ENCODE measurements around the gene STBD1. TPM values are rescaled to one million over a fixed set of nuclear protein-coding genes. Genes with fewer than 3 reads are reported as not detected.

Gene STBD1
- total and polyA plus RNA-seq, 2 experiments from 2014 or later = 2.0 to 2.6 TPM

DNA sequence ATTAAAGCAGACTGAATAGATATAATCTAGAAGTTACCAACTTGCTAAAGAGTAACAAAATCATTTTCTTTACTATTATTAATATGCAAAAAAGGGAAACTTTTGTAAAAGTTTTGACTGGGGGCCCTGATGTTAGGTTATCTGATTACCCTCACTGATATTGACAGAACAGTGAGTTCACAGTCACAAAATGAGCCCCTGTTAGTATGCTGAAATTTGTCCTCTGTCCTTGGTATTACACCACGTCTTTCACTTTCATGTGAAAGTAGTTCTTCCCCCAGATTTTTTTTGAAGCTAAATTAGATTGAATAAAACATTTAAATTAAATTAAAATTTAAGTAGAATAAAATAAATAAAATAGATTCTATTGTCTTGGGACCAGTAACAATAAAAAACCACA lies 5.9 kb downstream of the STBD1 start:
- H3K27ac Mint-ChIP-seq = no peak overlapping the region
- H3K36me3 ChIP-seq (ENCODE audit: insufficient read depth) = no peaks in the 10 kb centered on the region; the same call in 1 of the 2 replicates
- no peak overlapping the region for H3K4me2 ChIP-seq
- peaks cover 12% of the 10 kb centered on the region; the same call in 1 of the 3 replicates for H3K9me3 Mint-ChIP-seq
- H3K9me2 ChIP-seq (ENCODE audit: insufficient read depth) = no peaks in the 10 kb centered on the region
- peaks cover 10% of the 10 kb centered on the region; the same call in 1 of the 2 replicates for H3K27me3 ChIP-seq (ENCODE audit: insufficient read depth)
- H3K4me1 ChIP-seq (ENCODE audit: insufficient read depth) = peaks cover 7% of the 10 kb centered on the region; the same call in 1 of the 2 replicates
- no peaks in the 10 kb centered on the region for H3K79me2 ChIP-seq (replicated peaks; ENCODE audit: insufficient read depth)
- H3K27me3 Mint-ChIP-seq (ENCODE audit: insufficient read depth, low read depth, poor library complexity) = peaks cover 9% of the 10 kb centered on the region
- no peak overlapping the region for H3K4me3 ChIP-seq
- TF ChIP-seq CTCF (conservative IDR thresholded peaks at IDR 0.05; ENCODE audit: low read depth in 2 of 2) = no peak
- no peak for TF ChIP-seq ZNF114 (CRISPR knock-in tag; IDR thresholded peaks at IDR 0.05)
- no peak for TF ChIP-seq CREB1 (CRISPR knock-in tag; IDR thresholded peaks at IDR 0.05; ENCODE audit: low read depth)
- TF ChIP-seq POLR2AphosphoS5 (IDR thresholded peaks at IDR 0.05; ENCODE audit: low read depth) = no peak
- no peak for TF ChIP-seq ZNF331 (CRISPR knock-in tag; IDR thresholded peaks at IDR 0.05; ENCODE audit: low read depth)
- TF ChIP-seq JUNB (IDR thresholded peaks at IDR 0.05; ENCODE audit: unreplicated experiment) = no peak
- TF ChIP-seq ETS1 (IDR thresholded peaks at IDR 0.05) = no peak
- no peak for TF ChIP-seq ZNF462 (CRISPR knock-in tag; IDR thresholded peaks at IDR 0.05)
- no peak for TF ChIP-seq EZH2phosphoT487 (IDR thresholded peaks at IDR 0.05; ENCODE audit: unreplicated experiment)
- no peak for TF ChIP-seq STAT1 (IDR thresholded peaks at IDR 0.05; ENCODE audit: unreplicated experiment)
- TF ChIP-seq NANOG (IDR thresholded peaks at IDR 0.05; ENCODE audit: borderline replicate concordance) = no peak
- TF ChIP-seq, protein P1, sequence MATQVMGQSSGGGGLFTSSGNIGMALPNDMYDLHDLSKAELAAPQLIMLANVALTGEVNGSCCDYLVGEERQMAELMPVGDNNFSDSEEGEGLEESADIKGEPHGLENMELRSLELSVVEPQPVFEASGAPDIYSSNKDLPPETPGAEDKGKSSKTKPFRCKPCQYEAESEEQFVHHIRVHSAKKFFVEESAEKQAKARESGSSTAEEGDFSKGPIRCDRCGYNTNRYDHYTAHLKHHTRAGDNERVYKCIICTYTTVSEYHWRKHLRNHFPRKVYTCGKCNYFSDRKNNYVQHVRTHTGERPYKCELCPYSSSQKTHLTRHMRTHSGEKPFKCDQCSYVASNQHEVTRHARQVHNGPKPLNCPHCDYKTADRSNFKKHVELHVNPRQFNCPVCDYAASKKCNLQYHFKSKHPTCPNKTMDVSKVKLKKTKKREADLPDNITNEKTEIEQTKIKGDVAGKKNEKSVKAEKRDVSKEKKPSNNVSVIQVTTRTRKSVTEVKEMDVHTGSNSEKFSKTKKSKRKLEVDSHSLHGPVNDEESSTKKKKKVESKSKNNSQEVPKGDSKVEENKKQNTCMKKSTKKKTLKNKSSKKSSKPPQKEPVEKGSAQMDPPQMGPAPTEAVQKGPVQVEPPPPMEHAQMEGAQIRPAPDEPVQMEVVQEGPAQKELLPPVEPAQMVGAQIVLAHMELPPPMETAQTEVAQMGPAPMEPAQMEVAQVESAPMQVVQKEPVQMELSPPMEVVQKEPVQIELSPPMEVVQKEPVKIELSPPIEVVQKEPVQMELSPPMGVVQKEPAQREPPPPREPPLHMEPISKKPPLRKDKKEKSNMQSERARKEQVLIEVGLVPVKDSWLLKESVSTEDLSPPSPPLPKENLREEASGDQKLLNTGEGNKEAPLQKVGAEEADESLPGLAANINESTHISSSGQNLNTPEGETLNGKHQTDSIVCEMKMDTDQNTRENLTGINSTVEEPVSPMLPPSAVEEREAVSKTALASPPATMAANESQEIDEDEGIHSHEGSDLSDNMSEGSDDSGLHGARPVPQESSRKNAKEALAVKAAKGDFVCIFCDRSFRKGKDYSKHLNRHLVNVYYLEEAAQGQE (IDR thresholded peaks at IDR 0.05; ENCODE audit: unreplicated experiment) = no peak
- TF ChIP-seq EZH2 (IDR thresholded peaks at IDR 0.05; ENCODE audit: low read depth, unreplicated experiment) = no peak
- H3K4me1 Mint-ChIP-seq = no peaks in the 10 kb centered on the region; the same call in 2 of the 3 replicates
- H3K36me3 Mint-ChIP-seq (ENCODE audit: low read depth) = peaks cover 4% of the 10 kb centered on the region; the same call in 1 of the 3 replicates
- H4K20me1 ChIP-seq (replicated peaks; ENCODE audit: insufficient read depth) = 0 out of 2 replicates have a peak, but pooled peaks cover 4% of the 10 kb centered on the region
- no peak overlapping the region for H3K27ac ChIP-seq (ENCODE audit: low read depth)
- no peaks in the 10 kb centered on the region for H3F3A ChIP-seq (replicated peaks; ENCODE audit: low read depth)
- ATAC-seq = no peak
- no peak for DNase-seq (ENCODE audit: low spot score)
- no peak overlapping the region for H2AFZ ChIP-seq
- no peak overlapping the region for H3K4me3 Mint-ChIP-seq

Data from GM23338 (cell line).